IPS-NIHi11 (cell line): ENCODE measurements around the gene ENTPD1.
"Not testable (repeated sequence)": the region's sequence is repeated elsewhere in the genome, so short reads cannot be mapped to it uniquely, and the experiment has no call there.

Experiments
- DNase-seq: peaks from one replicate; pipeline ENCODE4 v3.0.0; 2012; ENCODE audit warnings: mixed read lengths, low spot score

ENTPD1 gene

GRCh38 chr10:95796504-95796903, 40.5 kb downstream of the ENTPD1 start:
- DNase-seq: no peak

- DNase-seq: no peak
Observed at GRCh38 chr10:95798096-95798855, 42.3 kb downstream of the ENTPD1 start.

- DNase-seq: not testable (repeated sequence)
Observed at GRCh38 chr10:95800286-95800685, 44.3 kb downstream of the ENTPD1 start.

GRCh38 chr10:95806687-95807380, 50.9 kb downstream of the ENTPD1 start:
- DNase-seq: not testable (repeated sequence)

- DNase-seq: not testable (repeated sequence)
Observed at GRCh38 chr10:95808705-95809308, 52.8 kb downstream of the ENTPD1 start.

GRCh38 chr10:95809370-95810197, 53.6 kb downstream of the ENTPD1 start:
- DNase-seq: no peak

GRCh38 chr10:95810198-95810976, 54.4 kb downstream of the ENTPD1 start:
- no peak for DNase-seq

GRCh38 chr10:95813054-95813685, 57.2 kb downstream of the ENTPD1 start:
- no peak for DNase-seq

- peak; percentile 39 for DNase-seq
Observed at GRCh38 chr10:95814011-95814727, 58.2 kb downstream of the ENTPD1 start.

- DNase-seq: no peak
Observed at GRCh38 chr10:95815133-95815532, 59.2 kb downstream of the ENTPD1 start.

GRCh38 chr10:95815701-95816240, 59.8 kb downstream of the ENTPD1 start:
- DNase-seq: no peak

- DNase-seq: no peak
Observed at GRCh38 chr10:95818010-95818409, 62.0 kb downstream of the ENTPD1 start.

GRCh38 chr10:95818668-95819067, 62.7 kb downstream of the ENTPD1 start:
- peak; percentile 24 for DNase-seq

- DNase-seq: no peak
Observed at GRCh38 chr10:95819620-95820329, 63.8 kb downstream of the ENTPD1 start.

- no peak for DNase-seq
Observed at GRCh38 chr10:95820363-95820762, 64.4 kb downstream of the ENTPD1 start.

GRCh38 chr10:95821720-95822119, 65.8 kb downstream of the ENTPD1 start:
- no peak for DNase-seq

- no peak for DNase-seq
Observed at GRCh38 chr10:95830044-95830443, 74.1 kb downstream of the ENTPD1 start.

- DNase-seq: no peak
Observed at GRCh38 chr10:95831076-95831475, 75.1 kb downstream of the ENTPD1 start.

- no peak for DNase-seq
Observed at GRCh38 chr10:95831515-95831914, 75.6 kb downstream of the ENTPD1 start.
